ENCODE results near the gene POU3F1. TPM values are rescaled to one million over a fixed set of nuclear protein-coding genes. Genes with fewer than 3 reads are reported as not detected.

POU3F1 gene
- total RNA-seq, 1 experiment from 2014 or later = not detected

- no peaks in the 10 kb centered on the region for H3K9me3 ChIP-seq
- H3K36me3 ChIP-seq = no peaks in the 10 kb centered on the region
- H3K4me3 ChIP-seq = no peak overlapping the region
- no peak for DNase-seq
- no peaks in the 10 kb centered on the region for H3K27me3 ChIP-seq
Measured at GRCh38 chr1:38060498-38060897, 13.9 kb upstream of the POU3F1 start.

DNA sequence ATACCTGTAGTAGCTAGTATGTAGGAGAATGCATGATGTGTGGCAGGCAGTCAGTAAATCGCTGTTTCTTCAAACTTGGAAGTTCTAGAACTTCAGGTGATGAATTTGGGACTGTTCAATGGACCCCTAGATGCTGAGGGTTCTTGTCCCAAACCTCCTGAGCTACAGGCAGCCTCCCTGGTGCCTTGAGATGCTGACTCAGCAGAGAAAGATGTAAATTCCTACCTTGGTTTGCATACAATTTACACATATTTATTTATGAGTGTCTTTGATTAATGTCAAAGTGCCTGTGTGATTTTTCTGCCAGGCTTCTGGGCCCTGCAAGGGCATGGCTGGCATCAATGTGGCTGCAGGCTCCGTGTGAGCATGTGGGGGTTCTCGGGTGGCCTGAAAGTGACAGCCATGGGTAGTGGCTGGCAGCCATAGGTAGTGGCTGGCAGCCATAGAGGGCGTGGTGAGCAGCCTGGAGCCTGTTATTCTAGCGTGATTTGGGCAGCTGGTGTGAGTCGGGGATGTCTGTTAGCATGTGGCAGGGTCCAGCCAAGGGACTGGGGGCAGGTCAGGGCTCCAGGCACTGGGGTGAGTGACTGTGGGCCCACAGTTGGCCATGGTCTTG lies 13.2 kb upstream of the POU3F1 start:
- H3K4me3 ChIP-seq = no peak overlapping the region
- DNase-seq = no peak
- no peaks in the 10 kb centered on the region for H3K27me3 ChIP-seq
- H3K9me3 ChIP-seq = no peaks in the 10 kb centered on the region
- H3K36me3 ChIP-seq = no peaks in the 10 kb centered on the region

DNA sequence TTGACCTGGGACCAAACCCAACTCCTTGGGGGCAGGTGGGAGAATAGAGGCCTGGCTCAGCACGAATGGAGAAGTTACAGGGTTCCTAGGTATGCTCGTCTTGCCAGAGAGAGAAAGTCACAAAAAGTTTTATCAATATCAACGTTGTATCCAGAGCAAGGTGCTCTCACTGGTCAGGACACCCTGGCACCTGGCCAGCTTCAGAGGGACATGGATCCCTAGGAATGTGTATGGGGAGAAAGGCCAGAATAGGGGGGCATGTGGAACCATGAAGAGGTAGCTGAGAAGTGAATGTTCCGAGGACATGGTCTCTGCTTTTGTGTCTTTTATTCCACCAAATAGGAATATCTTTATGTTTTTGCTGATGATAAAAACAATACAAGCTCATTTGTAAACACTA lies 9.4 kb upstream of the POU3F1 start:
- DNase-seq = no peak
- Histone ChIP-seq H3K27me3 (no peaks in the 10 kb centered on the region), H3K4me3 (no peak overlapping the region), H3K9me3 (no peaks in the 10 kb centered on the region), H3K36me3 (no peaks in the 10 kb centered on the region)

DNA sequence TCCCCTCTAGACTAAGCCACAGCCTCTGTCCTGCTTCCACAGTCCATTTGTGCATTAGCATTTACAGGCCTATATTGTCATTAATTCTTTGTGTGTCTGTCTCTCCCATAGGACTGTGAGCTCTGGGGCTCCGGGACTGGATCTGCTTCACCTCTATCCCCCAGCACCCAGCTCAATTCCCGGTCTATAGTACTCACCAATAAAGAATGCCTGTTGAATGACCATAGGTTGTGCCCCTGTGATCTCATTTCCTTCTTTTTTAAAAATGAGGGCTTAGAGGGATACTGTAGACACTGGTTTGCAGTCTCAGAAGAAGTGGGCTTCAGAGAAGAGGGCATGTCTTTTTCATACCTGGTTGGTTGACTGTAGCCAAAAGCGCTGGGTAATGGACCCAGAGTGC lies 8.8 kb upstream of the POU3F1 start:
- no peak for DNase-seq
- H3K36me3 ChIP-seq = no peaks in the 10 kb centered on the region
- H3K27me3 ChIP-seq = no peaks in the 10 kb centered on the region
- H3K4me3 ChIP-seq = no peak overlapping the region
- no peaks in the 10 kb centered on the region for H3K9me3 ChIP-seq

GRCh38 chr1:38053416-38054091 lies 7.0 kb upstream of the POU3F1 start:
- Histone ChIP-seq H3K36me3 (no peaks in the 10 kb centered on the region), H3K4me3 (no peak overlapping the region), H3K9me3 (no peaks in the 10 kb centered on the region), H3K27me3 (no peaks in the 10 kb centered on the region)
- no peak for DNase-seq

GRCh38 chr1:38052750-38053415 lies 6.3 kb upstream of the POU3F1 start:
- Histone ChIP-seq H3K9me3 (no peaks in the 10 kb centered on the region), H3K4me3 (no peak overlapping the region), H3K36me3 (no peaks in the 10 kb centered on the region), H3K27me3 (no peaks in the 10 kb centered on the region)
- DNase-seq = no peak

GRCh38 chr1:38051079-38051543 lies 4.5 kb upstream of the POU3F1 start:
- DNase-seq = no peak
- no peaks in the 10 kb centered on the region for H3K9me3 ChIP-seq
- no peaks in the 10 kb centered on the region for H3K36me3 ChIP-seq
- no peaks in the 10 kb centered on the region for H3K27me3 ChIP-seq
- H3K4me3 ChIP-seq = no peak overlapping the region

GRCh38 chr1:38050397-38051078 lies 3.9 kb upstream of the POU3F1 start:
- no peak for DNase-seq
- H3K27me3 ChIP-seq = peaks cover 2% of the 10 kb centered on the region
- H3K9me3 ChIP-seq = no peaks in the 10 kb centered on the region
- H3K36me3 ChIP-seq = no peaks in the 10 kb centered on the region
- no peak overlapping the region for H3K4me3 ChIP-seq

DNA sequence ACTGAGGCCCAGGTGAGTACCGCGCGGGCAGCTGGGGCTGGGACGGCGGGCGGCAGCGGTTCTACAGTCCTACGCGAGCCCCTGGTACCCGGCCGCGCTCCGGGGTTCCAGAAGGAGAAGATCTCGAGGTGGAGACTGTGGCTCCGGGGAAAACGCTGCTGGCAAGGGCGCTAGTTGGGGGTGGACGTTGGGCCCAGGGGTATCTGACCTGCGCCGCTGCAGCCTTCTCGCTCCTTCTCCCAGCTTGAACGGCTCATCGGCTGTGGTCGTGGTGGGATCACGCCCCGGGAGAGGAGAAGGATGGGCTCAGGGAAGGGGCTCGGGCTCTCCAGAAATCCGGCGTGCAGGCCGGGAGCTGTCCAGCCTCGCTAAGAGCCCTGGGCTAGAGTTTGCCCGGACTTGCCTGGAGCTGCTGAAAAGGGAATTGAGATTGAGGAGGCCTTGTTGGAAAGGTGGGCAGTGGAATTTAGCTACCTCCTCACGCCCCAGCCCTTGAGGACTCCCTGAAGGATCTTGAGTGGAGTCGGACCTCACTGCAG lies 1.1 kb upstream of the POU3F1 start:
- H3K36me3 ChIP-seq = no peaks in the 10 kb centered on the region
- no peak for DNase-seq
- peak overlapping the region; percentile 58 for H3K4me3 ChIP-seq
- H3K9me3 ChIP-seq = no peaks in the 10 kb centered on the region
- H3K27me3 ChIP-seq = peaks cover 14% of the 10 kb centered on the region

DNA sequence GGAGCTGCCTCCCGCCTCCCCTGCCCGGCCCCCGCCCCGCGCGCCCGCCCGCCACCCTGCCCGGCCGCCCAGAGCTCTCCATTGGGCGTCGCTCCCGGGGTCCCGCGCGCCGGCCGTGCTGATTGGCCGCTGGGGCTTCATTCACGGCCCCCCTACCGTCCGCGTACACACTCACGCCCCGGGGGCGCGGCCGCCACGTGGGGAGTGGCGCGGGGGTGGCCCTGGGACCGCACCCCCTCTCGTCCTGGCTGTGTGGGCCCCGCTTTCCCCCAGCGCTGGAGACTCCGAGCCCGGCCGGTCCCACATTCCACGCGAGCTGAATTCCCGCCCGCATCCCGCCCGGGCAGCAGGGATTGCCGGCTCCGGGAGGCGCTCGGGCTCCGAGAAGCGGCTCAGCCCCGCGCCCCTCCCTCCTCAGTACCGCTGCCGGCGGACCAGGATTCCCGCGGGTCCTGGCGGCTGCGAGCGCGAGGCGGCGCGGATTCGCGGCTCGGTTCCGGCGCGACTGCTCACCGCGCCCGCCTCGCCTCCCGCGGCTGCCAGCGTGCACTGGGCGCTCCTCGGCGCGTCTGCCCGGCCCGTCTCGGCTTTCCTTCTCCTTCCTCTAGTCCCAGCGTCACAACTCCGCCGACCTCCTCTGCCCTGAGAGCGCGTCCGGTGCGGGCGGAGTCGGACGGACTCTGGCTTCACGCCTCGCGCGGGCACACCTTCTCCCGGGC lies 450 bp upstream of the POU3F1 start:
- Histone ChIP-seq H3K4me3 (peak overlapping the region; percentile 58), H3K36me3 (no peaks in the 10 kb centered on the region), H3K9me3 (no peaks in the 10 kb centered on the region), H3K27me3 (peaks cover 14% of the 10 kb centered on the region)
- DNase-seq = peak; percentile 92

DNA sequence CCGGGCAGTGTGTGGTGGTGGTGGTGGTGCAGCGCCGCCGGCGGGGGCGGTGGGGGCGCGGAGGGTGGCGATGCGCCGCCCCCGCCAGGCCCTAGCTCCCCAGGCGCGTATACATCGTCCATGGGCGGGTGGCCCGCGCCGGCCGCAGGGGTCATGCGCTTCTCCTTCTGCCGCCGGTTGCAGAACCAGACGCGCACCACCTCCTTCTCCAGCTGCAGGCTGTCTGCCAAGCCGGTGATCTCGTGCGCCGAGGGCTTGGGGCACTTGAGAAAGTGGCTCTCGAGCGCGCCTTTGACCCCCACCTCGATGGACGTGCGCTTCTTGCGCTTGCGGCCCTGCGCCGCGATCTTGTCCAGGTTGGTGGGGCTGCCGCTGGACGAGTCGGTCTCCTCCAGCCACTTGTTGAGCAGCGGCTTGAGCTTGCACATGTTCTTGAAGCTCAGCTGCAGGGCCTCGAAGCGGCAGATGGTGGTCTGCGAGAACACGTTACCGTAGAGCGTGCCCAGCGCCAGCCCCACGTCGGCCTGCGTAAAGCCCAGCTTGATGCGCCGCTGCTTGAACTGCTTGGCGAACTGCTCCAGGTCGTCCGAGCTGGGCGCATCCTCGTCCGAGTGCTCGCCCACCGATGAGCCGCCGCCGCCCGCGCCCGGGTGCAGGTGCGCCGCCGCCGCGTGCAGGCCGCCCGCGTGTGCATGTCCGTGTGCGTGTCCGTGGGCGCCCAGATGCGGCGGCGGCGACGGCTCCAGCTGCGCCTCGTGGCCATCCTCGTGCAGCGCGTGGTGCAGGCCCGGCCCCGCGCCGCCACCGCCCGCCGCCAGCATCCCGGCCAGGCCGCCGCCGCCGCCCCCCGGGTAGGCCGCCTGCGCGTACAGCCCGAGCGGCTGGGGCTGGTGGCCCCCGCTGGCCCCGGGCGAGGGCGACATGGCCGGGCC lies 926 bp downstream of the POU3F1 start:
- DNase-seq = peak; percentile 36
- H3K36me3 ChIP-seq = no peaks in the 10 kb centered on the region
- no peaks in the 10 kb centered on the region for H3K9me3 ChIP-seq
- no peak overlapping the region for H3K4me3 ChIP-seq
- peaks cover 14% of the 10 kb centered on the region for H3K27me3 ChIP-seq

GRCh38 chr1:38044221-38045215 lies 2.1 kb downstream of the POU3F1 start:
- H3K4me3 ChIP-seq = peak overlapping the region; percentile 20; the same call in 1 of the 2 replicates
- H3K27me3 ChIP-seq = peaks cover 14% of the 10 kb centered on the region
- no peaks in the 10 kb centered on the region for H3K9me3 ChIP-seq
- no peak for DNase-seq
- no peaks in the 10 kb centered on the region for H3K36me3 ChIP-seq

GRCh38 chr1:38043036-38043747 lies 3.4 kb downstream of the POU3F1 start:
- Histone ChIP-seq H3K27me3 (peaks cover 14% of the 10 kb centered on the region), H3K36me3 (no peaks in the 10 kb centered on the region), H3K9me3 (no peaks in the 10 kb centered on the region), H3K4me3 (no peak overlapping the region)
- DNase-seq = no peak
